A549 (cell line): Measurements from ENCODE around the gene CPXM1. TPM values are rescaled to one million over a fixed set of nuclear protein-coding genes. Genes with fewer than 3 reads are reported as not detected.

Experiments used
- ATAC-seq, 2 experiments: fragments of 200-7000 bp in 1 of 2; fragments of >200 bp in 1 of 2; cut with Nextera tagmentation in 1 of 2; cut with Tn5 transposase in 1 of 2; 3 replicates each; pipeline versions ENCODE4 v1.8.0 to v1.9.1; 2018 to 2020; ENCODE audit warnings: mild to moderate bottlenecking in 1 of 2, moderate library complexity in 1 of 2
- CTCF ChIA-PET: fragments of 300-600 bp; sonication (Branson Sonifier 250); formaldehyde crosslinking; extraction: SDS; loops from one replicate; lab custom pipeline; 2021; ENCODE audit warnings: antibody characterized with exemption, inconsistent platforms; lab: Yijun Ruan, JAX
- POLR2A ChIA-PET: fragments of 350-600 bp; formaldehyde crosslinking; extraction: SDS; loops from one replicate; lab custom pipeline; 2021; ENCODE audit warnings: antibody characterized with exemption, inconsistent platforms; lab: Yijun Ruan, JAX
- DNase-seq, 2 experiments: peaks; one replicate each; pipeline versions ENCODE4 v3.0.0 to v3.0.0-alpha.2; 2011 to 2016; ENCODE audit warnings: low read depth in 1 of 2, low spot score in 1 of 2
- FAIRE-seq: peaks from 2 replicates; lab custom pipeline; 2011; peaks lifted over from hg19 to GRCh38; lab: Jason Lieb, UNC
- H3K27ac ChIP-seq, 2 experiments: fragments of >200 bp; sonication (Bioruptor Twin); formaldehyde crosslinking; 3 replicates each; pipeline ENCODE4 v1.5.1; 2016 to 2017
- H3K4me1 ChIP-seq: fragments of >200 bp; sonication (Bioruptor Twin); formaldehyde crosslinking; 3 replicates; pipeline ENCODE4 v1.6.1; 2016
- H3K4me2 ChIP-seq: fragments of >200 bp; sonication (Bioruptor Twin); formaldehyde crosslinking; 3 replicates; pipeline ENCODE4 v1.6.1; 2016
- H3K4me3 ChIP-seq: fragments of >200 bp; sonication (Bioruptor Twin); formaldehyde crosslinking; 3 replicates; pipeline ENCODE4 v1.5.1; 2016
- H3K9me3 ChIP-seq: fragments of >200 bp; sonication (Bioruptor Twin); formaldehyde crosslinking; 3 replicates; pipeline ENCODE4 v1.6.1; 2016
- CTCF ChIP-seq: fragments of >200 bp; sonication (Bioruptor Twin); formaldehyde crosslinking; IDR thresholded peaks from 3 replicates; pipeline ENCODE4 v1.5.1; 2016
- EP300 ChIP-seq, 2 experiments: fragments of >200 bp; sonication (Bioruptor Twin); formaldehyde crosslinking; IDR thresholded peaks; 2 replicates in 1 of 2; 3 replicates in 1 of 2; pipeline ENCODE4 v1.6.1; 2016 to 2017
- ESRRA ChIP-seq: fragments of 150-350 bp; IDR thresholded peaks from 2 replicates; pipeline ENCODE4 v1.6.1; 2014; ENCODE audit warnings: mild to moderate bottlenecking, low read length, borderline replicate concordance
- FOSB ChIP-seq: fragments of 250-450 bp; sonication (Bioruptor Pico); IDR thresholded peaks from 2 replicates; pipeline ENCODE4 v1.5.0; 2020; ENCODE audit warnings: mild to moderate bottlenecking, moderate library complexity
- HOXA7 ChIP-seq: fragments of 250-450 bp; sonication (Bioruptor Pico); IDR thresholded peaks from 2 replicates; pipeline ENCODE4 v1.5.0; 2020; ENCODE audit warnings: mild to moderate bottlenecking, moderate library complexity
- HOXB13 ChIP-seq: fragments of 250-450 bp; sonication (Bioruptor Pico); IDR thresholded peaks from 2 replicates; pipeline ENCODE4 v1.5.0; 2020; ENCODE audit warnings: low read depth, mild to moderate bottlenecking, moderate library complexity
- JUN ChIP-seq, 2 experiments: fragments of >200 bp; sonication (Bioruptor Twin); formaldehyde crosslinking; IDR thresholded peaks; 2 replicates in 1 of 2; 3 replicates in 1 of 2; pipeline ENCODE4 v1.6.1; 2016 to 2017
- KDM5A ChIP-seq: fragments of 200-600 bp; sonication (generic); IDR thresholded peaks from 2 replicates; pipeline ENCODE4 v1.6.1; 2016; ENCODE audit warnings: antibody characterized with exemption, mild to moderate bottlenecking
- MAFK ChIP-seq: fragments of 450-650 bp; IDR thresholded peaks from 2 replicates; pipeline ENCODE4 v1.6.1; 2014; ENCODE audit not compliant: partially characterized antibody
- MAZ ChIP-seq: fragments of 150-350 bp; IDR thresholded peaks from 2 replicates; pipeline ENCODE4 v1.6.1; 2014; ENCODE audit warnings: antibody characterized with exemption, low read depth, low read length, borderline replicate concordance
- MYC ChIP-seq: IDR thresholded peaks from 2 replicates; pipeline ENCODE4 v1.6.1; 2012; ENCODE audit warnings: mild to moderate bottlenecking, inconsistent platforms, low read length, improper control_type of control experiment, borderline replicate concordance
- NPAS2 ChIP-seq: fragments of 250-450 bp; sonication (Bioruptor Pico); IDR thresholded peaks from 2 replicates; pipeline ENCODE4 v1.8.0; 2022; ENCODE audit warnings: mild to moderate bottlenecking, moderate library complexity, borderline replicate concordance
- PBX3 ChIP-seq: IDR thresholded peaks from 2 replicates; pipeline ENCODE4 v1.6.1; 2012
- POLR2A ChIP-seq: IDR thresholded peaks from 2 replicates; pipeline ENCODE4 v1.6.1; 2012; ENCODE audit warnings: mild to moderate bottlenecking, low read length
- POLR2AphosphoS2 ChIP-seq: conservative IDR thresholded peaks from 2 replicates; pipeline ENCODE4 v1.6.1; 2012; ENCODE audit warnings: low read length, improper control_type of control experiment, inconsistent platforms
- RAD21 ChIP-seq, 2 experiments: fragments of >200 bp in 1 of 2; sonication (Bioruptor Twin) in 1 of 2; formaldehyde crosslinking in 1 of 2; IDR thresholded peaks in 1 of 2; conservative IDR thresholded peaks in 1 of 2; 2 replicates in 1 of 2; 3 replicates in 1 of 2; pipeline ENCODE4 v1.6.1; 2012 to 2018; ENCODE audit warnings: inconsistent platforms in 1 of 2
- RCOR1 ChIP-seq: fragments of 150-350 bp; IDR thresholded peaks from 2 replicates; pipeline ENCODE4 v1.6.1; 2014; ENCODE audit warnings: antibody characterized with exemption, low read length, low read depth
- RNF2 ChIP-seq: fragments of 200-600 bp; sonication (generic); IDR thresholded peaks from 2 replicates; pipeline ENCODE4 v1.6.1; 2016; ENCODE audit warnings: low read depth, mild to moderate bottlenecking, antibody characterized with exemption, moderate library complexity, borderline replicate concordance
- SMC3 ChIP-seq: fragments of >200 bp; sonication (Bioruptor Twin); formaldehyde crosslinking; IDR thresholded peaks from 3 replicates; pipeline ENCODE4 v1.6.1; 2018; ENCODE audit warnings: inconsistent platforms
- TFCP2L1 ChIP-seq: fragments of 250-450 bp; sonication (Bioruptor Pico); IDR thresholded peaks from 2 replicates; pipeline ENCODE4 v1.5.0; 2021; ENCODE audit warnings: mild to moderate bottlenecking
- TP53 ChIP-seq: fragments of 250-450 bp; sonication (Bioruptor Pico); IDR thresholded peaks from 2 replicates; pipeline ENCODE4 v1.5.0; 2021; ENCODE audit warnings: mild to moderate bottlenecking, moderate library complexity
- USF2 ChIP-seq: fragments of 450-650 bp; IDR thresholded peaks from 2 replicates; pipeline ENCODE4 v1.6.1; 2014; ENCODE audit warnings: antibody characterized with exemption
- ZSCAN20 ChIP-seq: fragments of 250-450 bp; sonication (Bioruptor Pico); IDR thresholded peaks from 2 replicates; pipeline ENCODE4 v1.8.0; 2022; ENCODE audit warnings: mild to moderate bottlenecking, moderate library complexity
- WGBS: methylation state at CpG from one replicate; pipeline ENCODE4 v1.1.6; 2017; ENCODE audit errors: missing lambda C conversion rate; 5-methylcytosine and 5-hydroxymethylcytosine counted together
- polyA plus RNA-seq, 4 experiments: library from polyadenylated mRNA; depleted of rRNA in 3 of 4; stranded (reverse); fragments of >200 nt; fragmentation: RNase III in 1 of 4; extraction: RNeasy Plus Mini Kit Qiagen cat#74134 plus additional on column Dnase treatment in 1 of 4; gene quantifications; 2 replicates in 3 of 4; 3 replicates in 1 of 4; pipeline ENCODE4 v1.2.3, GENCODE V29; 2011 to 2017
- TF ChIP-seq, protein P1 (sequence below): fragments of >200 bp; sonication (Bioruptor Twin); formaldehyde crosslinking; IDR thresholded peaks from 3 replicates; pipeline ENCODE4 v1.6.1; 2016
- TF ChIP-seq, protein P2 (sequence below): fragments of >200 bp; sonication (Bioruptor Twin); formaldehyde crosslinking; IDR thresholded peaks from 2 replicates; pipeline ENCODE4 v1.6.1; 2016

The CPXM1 gene
- polyA plus RNA-seq, 2 of the 4 experiments (the other 2 are of a cell fraction): not detected

DNA sequence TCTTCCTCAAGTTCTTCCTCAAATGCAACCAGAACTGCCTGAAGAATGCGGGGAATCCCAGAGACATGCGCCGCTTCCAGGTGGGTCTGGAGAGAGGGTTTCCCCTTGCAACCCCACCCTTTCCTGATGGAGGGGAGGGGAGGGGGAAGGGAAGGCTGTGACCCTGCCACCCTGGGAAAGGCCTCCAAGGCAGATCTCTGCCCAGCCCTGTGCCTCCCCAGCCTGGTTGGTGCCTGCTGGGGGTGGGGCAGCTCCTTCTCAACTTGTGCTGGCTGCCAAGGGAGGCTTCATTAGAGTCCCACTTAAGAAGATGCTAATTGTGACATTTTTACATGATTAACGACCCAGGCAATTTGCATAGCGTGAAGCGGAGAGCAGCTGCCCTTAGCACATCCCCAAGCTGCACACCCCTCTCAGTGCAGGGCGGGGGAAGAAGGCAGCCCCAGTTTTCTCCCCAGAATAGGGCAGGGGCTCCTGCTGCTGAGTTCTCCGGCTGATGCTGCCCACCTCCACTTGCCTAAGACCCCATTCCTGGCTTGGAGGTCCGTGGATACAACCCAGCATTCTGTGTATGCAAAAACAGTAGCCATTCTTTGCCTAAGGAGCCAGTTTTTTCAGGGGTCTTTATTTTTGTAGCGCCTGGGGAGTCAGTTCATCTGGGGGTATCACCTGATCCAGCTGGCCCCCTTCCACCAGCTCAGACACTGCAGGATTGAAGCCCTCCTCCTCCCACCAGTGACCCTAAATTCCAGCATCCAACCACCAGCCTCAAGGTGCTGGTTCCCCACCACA lies 51.7 kb downstream of the CPXM1 start:
- POLR2A ChIA-PET: no interaction called here
- H3K4me3 ChIP-seq: no peak overlapping the region
- no peak overlapping the region for H3K4me2 ChIP-seq
- FAIRE-seq (no peak), ATAC-seq (no peak), DNase-seq (no peak)
- no peak overlapping the region for H3K27ac ChIP-seq
- peaks cover 44% of the 10 kb centered on the region for H3K4me1 ChIP-seq
- WGBS: 71% methylated on average over 10 of the region's 10 CpGs
- TF ChIP-seq SMC3 (no peak), PBX3 (no peak), EP300 (IDR thresholded peaks at IDR 0.05) (no peak), RNF2 (no peak), FOSB (CRISPR knock-in tag) (no peak), RCOR1 (no peak), JUN (IDR thresholded peaks at IDR 0.05) (no peak), NPAS2 (CRISPR knock-in tag) (no peak), HOXB13 (no peak), POLR2AphosphoS2 (no peak)
- TF ChIP-seq, protein P1, sequence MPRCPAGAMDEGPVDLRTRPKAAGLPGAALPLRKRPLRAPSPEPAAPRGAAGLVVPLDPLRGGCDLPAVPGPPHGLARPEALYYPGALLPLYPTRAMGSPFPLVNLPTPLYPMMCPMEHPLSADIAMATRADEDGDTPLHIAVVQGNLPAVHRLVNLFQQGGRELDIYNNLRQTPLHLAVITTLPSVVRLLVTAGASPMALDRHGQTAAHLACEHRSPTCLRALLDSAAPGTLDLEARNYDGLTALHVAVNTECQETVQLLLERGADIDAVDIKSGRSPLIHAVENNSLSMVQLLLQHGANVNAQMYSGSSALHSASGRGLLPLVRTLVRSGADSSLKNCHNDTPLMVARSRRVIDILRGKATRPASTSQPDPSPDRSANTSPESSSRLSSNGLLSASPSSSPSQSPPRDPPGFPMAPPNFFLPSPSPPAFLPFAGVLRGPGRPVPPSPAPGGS: no peak
- TF ChIP-seq, protein P2, sequence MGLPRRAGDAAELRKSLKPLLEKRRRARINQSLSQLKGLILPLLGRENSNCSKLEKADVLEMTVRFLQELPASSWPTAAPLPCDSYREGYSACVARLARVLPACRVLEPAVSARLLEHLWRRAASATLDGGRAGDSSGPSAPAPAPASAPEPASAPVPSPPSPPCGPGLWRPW: no peak
- H3K9me3 ChIP-seq: no peaks in the 10 kb centered on the region
- CTCF ChIA-PET: interaction anchor here (1.4 kb wide), 1 partner anchor 103 kb away, joined by 4 read pairs; no protein-coding TSS in a partner anchor

DNA sequence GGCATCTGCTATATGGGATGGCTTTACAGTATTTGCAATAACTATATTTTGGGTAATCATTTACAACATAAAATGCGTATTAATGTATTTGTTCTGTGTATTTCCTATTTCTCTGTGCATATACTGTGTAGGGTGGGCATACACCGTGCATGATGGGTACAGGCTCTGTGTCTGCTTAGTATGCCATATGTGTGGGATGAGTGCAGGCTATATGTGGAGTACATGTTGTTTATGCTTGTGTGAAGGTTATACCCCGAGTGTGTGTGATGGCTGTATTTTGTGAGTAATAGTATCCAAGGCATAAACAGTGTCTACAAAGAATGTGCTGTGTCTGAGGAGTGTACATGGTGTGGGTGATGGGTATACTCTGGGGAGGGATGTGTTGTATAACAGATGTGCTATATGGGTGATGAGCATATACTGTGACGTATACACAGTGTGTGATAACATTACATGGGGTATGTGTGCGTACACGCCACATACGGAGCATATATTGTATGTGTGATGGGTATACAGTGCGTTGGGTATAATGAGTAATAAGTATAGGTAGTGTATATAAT lies 52.7 kb downstream of the CPXM1 start:
- FAIRE-seq: no peak
- H3K4me2 ChIP-seq: no peak overlapping the region
- TF ChIP-seq RAD21 (conservative IDR thresholded peaks at IDR 0.05 in 1 of 2, IDR thresholded peaks at IDR 0.05 in 1 of 2) (no peak), NPAS2 (CRISPR knock-in tag) (no peak), MAFK (no peak), TP53 (CRISPR knock-in tag) (no peak), POLR2AphosphoS2 (no peak)
- TF ChIP-seq, all 56 proteins: peak for 0
- POLR2A ChIA-PET: no interaction called here
- peaks cover 46% of the 10 kb centered on the region for H3K4me1 ChIP-seq
- no peak overlapping the region for H3K4me3 ChIP-seq
- CTCF ChIA-PET: interaction anchor here (1.2 kb wide), 1 partner anchor 59 kb away, joined by 3 read pairs; no protein-coding TSS in a partner anchor
- ATAC-seq (no peak), DNase-seq (no peak)
- WGBS: 77% methylated on average over 8 of the region's 8 CpGs
- no peak overlapping the region for H3K27ac ChIP-seq
- H3K9me3 ChIP-seq: no peaks in the 10 kb centered on the region

DNA sequence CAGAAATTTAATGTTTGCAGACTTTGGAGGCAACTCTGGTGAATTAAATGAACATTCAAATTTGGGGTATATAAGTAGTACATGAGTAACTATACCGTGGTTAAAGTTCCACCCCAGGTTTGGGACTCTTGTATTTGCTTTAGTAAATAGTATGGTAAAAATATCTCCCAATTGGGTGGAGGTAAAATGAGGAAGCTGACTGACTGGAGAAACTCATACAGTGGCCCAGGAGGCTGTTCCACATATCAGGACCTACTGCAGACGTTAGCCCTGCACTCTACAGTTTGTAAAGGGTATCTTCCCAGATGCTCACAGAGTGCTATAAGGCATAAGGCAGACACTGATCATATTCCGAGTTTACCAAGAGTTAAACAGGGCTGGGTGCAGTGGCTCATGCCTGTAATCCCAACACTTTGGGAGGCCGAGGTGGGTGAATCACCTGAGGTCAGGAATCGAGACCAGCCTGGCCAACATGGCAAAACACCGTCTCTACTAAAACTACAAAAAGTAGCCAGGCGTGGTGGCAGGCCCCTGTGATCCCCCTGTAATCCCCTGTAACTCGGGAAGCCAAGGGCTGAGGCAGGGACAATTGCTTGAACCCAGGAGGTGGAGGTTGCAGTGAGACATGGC lies 53.7 kb downstream of the CPXM1 start:
- Histone ChIP-seq H3K9me3 (no peaks in the 10 kb centered on the region), H3K27ac (no peak overlapping the region), H3K4me1 (peaks cover 36% of the 10 kb centered on the region), H3K4me3 (no peak overlapping the region), H3K4me2 (no peak overlapping the region)
- ChIA-PET POLR2A (no interaction called here), CTCF (interaction anchor here (0.9 to 1.8 kb wide), 5 partner anchors 8 to 254 kb away, joined by 3 to 6 read pairs (median 3); no protein-coding TSS in a partner anchor)
- WGBS: 34% methylated on average over 8 of the region's 8 CpGs
- DNase-seq (no peak), FAIRE-seq (no peak), ATAC-seq (no peak)
- TF ChIP-seq TFCP2L1 (no peak), MAFK (no peak), POLR2A (no peak), MAZ (no peak), ZSCAN20 (no peak), USF2 (no peak), KDM5A (no peak), CTCF (no peak), ESRRA (no peak), MYC (no peak), HOXA7 (CRISPR knock-in tag) (no peak), SMC3 (no peak), PBX3 (no peak)
